ENCODE measurements around the gene HHAT. TPM values are rescaled to one million over a fixed set of nuclear protein-coding genes. Genes with fewer than 3 reads are reported as not detected.

The HHAT gene
- polyA plus RNA-seq, 1 donor (not counting 4 experiments of a cell fraction or from before 2014, with no cell fraction given): 3.8 TPM

- dilution Hi-C loops (cut with MboI; ENCODE audit: extremely low pct_ligation_motif_present, low sequenced_read_pairs): no loop called here
- Histone ChIP-seq H4K20me1 (ENCODE audit: control insufficient read depth, extremely low read depth, insufficient read depth, low read length) (no peaks in the 10 kb centered on the region), H3K4me1 (ENCODE audit: control insufficient read depth, extremely low read depth, insufficient read depth, low read length) (no peaks in the 10 kb centered on the region), H3K36me3 (ENCODE audit: control insufficient read depth in 2 of 2, extremely low read depth in 1 of 2, insufficient read depth in 2 of 2, low read length in 2 of 2) (no peaks in the 10 kb centered on the region), H3K4me3 (ENCODE audit: control insufficient read depth in 2 of 3, extremely low read depth in 1 of 3, insufficient read depth in 2 of 3, low read depth in 1 of 3, low read length in 3 of 3) (no peak overlapping the region), H3K27ac (ENCODE audit: control insufficient read depth, insufficient read depth, low read length) (no peak overlapping the region), H2AFZ (ENCODE audit: control insufficient read depth, low read length) (no peak overlapping the region), H3K9me3 (ENCODE audit: control insufficient read depth, low read depth, low read length) (no peaks in the 10 kb centered on the region), H3K9ac (ENCODE audit: control insufficient read depth, extremely low read depth, insufficient read depth, low read length) (no peak overlapping the region), H3K4me2 (ENCODE audit: control insufficient read depth, extremely low read depth, insufficient read depth, low read depth, low read length) (no peak overlapping the region), H3K9me1 (ENCODE audit: control insufficient read depth, extremely low read depth, insufficient read depth, low read length) (no peaks in the 10 kb centered on the region), H3K79me2 (ENCODE audit: control insufficient read depth, insufficient read depth, low read length) (no peaks in the 10 kb centered on the region), H3K27me3 (ENCODE audit: control insufficient read depth, extremely low read depth, insufficient read depth, low read length) (no peaks in the 10 kb centered on the region)
- no peak for FAIRE-seq
- TF ChIP-seq CTCF (optimal IDR thresholded peaks at IDR 0.05 in 1 of 3, IDR thresholded peaks at IDR 0.05 in 1 of 3, conservative IDR thresholded peaks at IDR 0.05 in 1 of 3; ENCODE audit: extremely low read depth in 1 of 3, insufficient read depth in 2 of 3, low read length in 3 of 3) (no peak), EZH2 (IDR thresholded peaks at IDR 0.05; ENCODE audit: low read length) (no peak)
- no peak for DNase-seq (ENCODE audit: low read depth, low spot score)
Observed at GRCh38 chr1:210627755-210628154, 299.1 kb downstream of the HHAT start.

DNA sequence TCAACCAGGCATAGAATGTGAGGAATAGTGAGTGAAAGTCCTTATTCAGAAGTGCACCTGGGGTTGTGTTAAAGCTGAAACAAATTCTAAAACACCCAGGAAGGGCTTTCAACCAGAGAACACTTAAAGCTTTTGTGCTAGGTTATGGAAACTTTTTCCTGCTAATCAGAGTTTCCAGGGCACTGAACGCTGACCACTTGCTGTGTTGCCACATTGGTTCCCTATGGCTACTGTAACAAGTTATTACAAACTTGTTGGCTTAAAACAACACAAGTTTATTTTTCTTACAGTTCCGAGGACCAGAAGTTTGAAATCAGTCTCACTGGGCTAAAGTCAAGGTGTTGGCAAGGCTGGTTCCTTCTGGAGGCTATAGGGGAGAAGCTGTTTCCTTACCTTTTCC is 300.6 kb downstream of the HHAT start:
- H2AFZ ChIP-seq (ENCODE audit: control insufficient read depth, low read length): no peak overlapping the region
- no peaks in the 10 kb centered on the region for H3K79me2 ChIP-seq (ENCODE audit: control insufficient read depth, insufficient read depth, low read length)
- no peak overlapping the region for H3K9ac ChIP-seq (ENCODE audit: control insufficient read depth, extremely low read depth, insufficient read depth, low read length)
- H3K4me3 ChIP-seq (ENCODE audit: control insufficient read depth in 2 of 3, extremely low read depth in 1 of 3, insufficient read depth in 2 of 3, low read depth in 1 of 3, low read length in 3 of 3): no peak overlapping the region
- no peaks in the 10 kb centered on the region for H3K9me3 ChIP-seq (ENCODE audit: control insufficient read depth, low read depth, low read length)
- no peaks in the 10 kb centered on the region for H3K27me3 ChIP-seq (ENCODE audit: control insufficient read depth, extremely low read depth, insufficient read depth, low read length)
- TF ChIP-seq EZH2 (IDR thresholded peaks at IDR 0.05; ENCODE audit: low read length): no peak
- no peak for TF ChIP-seq CTCF (optimal IDR thresholded peaks at IDR 0.05 in 1 of 3, IDR thresholded peaks at IDR 0.05 in 1 of 3, conservative IDR thresholded peaks at IDR 0.05 in 1 of 3; ENCODE audit: extremely low read depth in 1 of 3, insufficient read depth in 2 of 3, low read length in 3 of 3)
- no peaks in the 10 kb centered on the region for H3K36me3 ChIP-seq (ENCODE audit: control insufficient read depth in 2 of 2, extremely low read depth in 1 of 2, insufficient read depth in 2 of 2, low read length in 2 of 2)
- H3K9me1 ChIP-seq (ENCODE audit: control insufficient read depth, extremely low read depth, insufficient read depth, low read length): no peaks in the 10 kb centered on the region
- no peak for FAIRE-seq
- H3K27ac ChIP-seq (ENCODE audit: control insufficient read depth, insufficient read depth, low read length): no peak overlapping the region
- H4K20me1 ChIP-seq (ENCODE audit: control insufficient read depth, extremely low read depth, insufficient read depth, low read length): no peaks in the 10 kb centered on the region
- no peaks in the 10 kb centered on the region for H3K4me1 ChIP-seq (ENCODE audit: control insufficient read depth, extremely low read depth, insufficient read depth, low read length)
- no peak overlapping the region for H3K4me2 ChIP-seq (ENCODE audit: control insufficient read depth, extremely low read depth, insufficient read depth, low read depth, low read length)
- dilution Hi-C loops (cut with MboI; ENCODE audit: extremely low pct_ligation_motif_present, low sequenced_read_pairs): no loop called here
- DNase-seq (ENCODE audit: low read depth, low spot score): no peak
